Stimulated activated CD4-positive, alpha-beta T cell treated with anti-CD3 and anti-CD28 coated beads, Interleukin-12 subunit alpha, Interleukin-12 subunit beta, amount 100 ng/mL, for 24 hours (primary cell): ENCODE measurements around the gene SNTG2.

Experiments
- DNase-seq, 2 experiments: peaks; one replicate each; pipeline ENCODE4 v3.0.0-alpha.2; 2020; ENCODE audit warnings: low read depth in 2 of 2

SNTG2 gene

GRCh38 chr2:926259-926793 is 24.3 kb upstream of the SNTG2 start:
- no peak for DNase-seq

GRCh38 chr2:926896-927295 is 23.8 kb upstream of the SNTG2 start:
- DNase-seq = no peak

- DNase-seq = no peak
Observed at GRCh38 chr2:929011-929735, 21.5 kb upstream of the SNTG2 start.

- no peak for DNase-seq
Observed at GRCh38 chr2:929925-930324, 20.7 kb upstream of the SNTG2 start.

GRCh38 chr2:930935-931334 is 19.7 kb upstream of the SNTG2 start:
- DNase-seq = no peak

GRCh38 chr2:932320-933115 is 18.1 kb upstream of the SNTG2 start:
- DNase-seq = no peak

GRCh38 chr2:933734-934295 is 16.8 kb upstream of the SNTG2 start:
- no peak for DNase-seq

- no peak for DNase-seq
Observed at GRCh38 chr2:937530-937929, 13.1 kb upstream of the SNTG2 start.

- no peak for DNase-seq
Observed at GRCh38 chr2:938181-939005, 12.3 kb upstream of the SNTG2 start.

- no peak for DNase-seq
Observed at GRCh38 chr2:939936-940601, 10.6 kb upstream of the SNTG2 start.

GRCh38 chr2:941871-942270 is 8.8 kb upstream of the SNTG2 start:
- no peak for DNase-seq

- DNase-seq = no peak
Observed at GRCh38 chr2:942775-943460, 7.7 kb upstream of the SNTG2 start.

- no peak for DNase-seq
Observed at GRCh38 chr2:943461-943797, 7.2 kb upstream of the SNTG2 start.

- no peak for DNase-seq
Observed at GRCh38 chr2:943821-944220, 6.8 kb upstream of the SNTG2 start.

GRCh38 chr2:944693-945092 is 6.0 kb upstream of the SNTG2 start:
- DNase-seq = no peak

- DNase-seq = no peak
Observed at GRCh38 chr2:945104-945503, 5.5 kb upstream of the SNTG2 start.

- DNase-seq = no peak
Observed at GRCh38 chr2:946073-946948, 4.3 kb upstream of the SNTG2 start.

- no peak for DNase-seq
Observed at GRCh38 chr2:949384-950079, 1.1 kb upstream of the SNTG2 start.
